COLO829 (cell line): ENCODE measurements around the gene MRPL3.
A peak's percentile ranks its signal among the peaks of the same experiment; 100 is the strongest.

Experiments used
- DNase-seq: peaks from one replicate; pipeline ENCODE4 v3.0.0; 2012; ENCODE audit warnings: low spot score

The MRPL3 gene

GRCh38 chr3:131502530-131503319, at the start of gene MRPL3:
Gene MRPL3, minus strand, starts transcription at chr3:131502971. Its CDS starts 150 bp downstream, at chr3:131502821.
- DNase-seq: peak; percentile 96

GRCh38 chr3:131551761-131552160, 49.0 kb upstream of the MRPL3 start:
- DNase-seq: no peak

DNA sequence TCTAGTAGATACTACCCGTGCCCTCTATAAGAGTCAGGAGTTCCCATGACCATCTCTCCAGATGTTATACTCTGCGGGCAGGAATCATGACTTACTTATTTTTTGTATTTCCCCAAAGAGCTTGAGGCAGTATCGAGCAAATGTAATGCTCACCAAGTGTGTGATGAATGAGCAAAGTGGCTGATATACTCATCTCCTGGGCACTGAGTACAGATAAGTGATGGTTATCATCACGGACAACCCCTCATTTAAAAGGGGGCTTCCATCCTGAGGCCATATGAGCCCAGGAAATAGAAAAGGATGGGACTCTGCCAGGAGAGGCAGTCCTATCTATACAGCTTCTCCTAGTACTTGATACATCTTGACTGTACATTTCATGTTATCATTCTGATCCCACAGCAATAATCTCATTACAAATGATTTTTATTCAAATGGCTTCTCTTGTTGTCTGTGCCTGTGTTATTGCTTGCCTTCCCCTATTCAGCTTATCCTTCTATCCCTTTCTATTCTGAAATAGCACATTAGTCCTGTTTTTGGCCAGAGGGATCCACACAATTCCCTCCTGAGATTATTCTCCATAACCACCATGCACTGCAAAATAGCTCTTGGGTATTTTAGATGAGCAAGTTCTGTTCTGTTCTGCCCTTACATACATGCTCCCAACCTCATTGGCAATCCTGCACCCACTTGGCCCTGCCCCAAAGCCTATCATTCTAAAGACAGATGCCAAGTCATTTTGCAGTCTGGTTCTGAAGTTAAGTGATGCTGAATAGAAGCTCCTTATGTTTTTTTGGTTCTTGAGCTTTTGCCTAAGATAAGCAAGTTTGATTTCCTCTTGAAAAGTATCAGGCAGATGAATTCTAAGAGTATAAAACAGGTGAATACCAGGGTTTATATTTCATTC, 48.0 kb upstream of the MRPL3 start:
- DNase-seq: no peak

- no peak for DNase-seq
Measured at GRCh38 chr3:131549340-131549739, 46.6 kb upstream of the MRPL3 start.

GRCh38 chr3:131547585-131547984, 44.8 kb upstream of the MRPL3 start:
- DNase-seq: no peak

GRCh38 chr3:131546441-131546840, 43.7 kb upstream of the MRPL3 start:
- no peak for DNase-seq

GRCh38 chr3:131544557-131544956, 41.8 kb upstream of the MRPL3 start:
- no peak for DNase-seq

- no peak for DNase-seq
Measured at GRCh38 chr3:131543714-131544113, 40.9 kb upstream of the MRPL3 start.

DNA sequence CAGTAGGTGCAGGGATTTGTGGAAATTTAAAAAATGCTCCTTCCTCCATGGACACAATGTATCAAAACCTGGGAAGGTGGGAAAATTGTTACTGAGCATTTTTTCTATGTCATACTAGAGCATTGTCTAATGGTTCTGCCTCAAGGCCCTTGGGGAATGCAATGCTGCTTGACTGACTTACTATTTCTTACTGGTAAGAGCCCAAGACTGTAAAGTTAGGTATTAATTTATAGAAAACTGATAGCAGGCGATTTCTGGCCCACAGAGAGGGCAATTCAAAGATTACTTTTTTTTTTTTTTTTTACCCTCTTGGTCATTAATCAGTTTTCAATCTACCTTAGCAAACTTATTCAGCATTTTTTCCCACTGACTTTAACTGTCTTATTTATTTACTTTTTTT, 38.5 kb upstream of the MRPL3 start:
- no peak for DNase-seq

DNA sequence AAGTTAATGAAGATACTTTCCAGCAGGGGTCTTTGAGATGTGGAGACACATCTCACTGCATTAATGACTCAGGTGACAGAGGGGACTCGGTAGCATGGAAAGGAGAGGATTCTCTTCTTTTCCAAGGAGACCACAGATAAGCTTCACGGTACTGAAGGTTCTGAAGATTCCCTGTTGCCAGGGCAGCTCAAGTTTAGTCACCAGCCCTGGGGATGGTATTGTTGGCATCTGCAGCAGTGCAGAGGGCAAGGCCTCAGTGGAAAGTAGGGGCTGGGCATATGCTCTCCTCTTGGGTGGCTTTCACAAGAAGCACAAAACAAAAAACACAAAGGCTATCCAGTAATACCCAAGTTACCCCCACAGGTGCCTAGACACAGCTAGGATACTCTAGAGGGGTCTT, 38.0 kb upstream of the MRPL3 start:
- DNase-seq: no peak

- no peak for DNase-seq
Measured at GRCh38 chr3:131540143-131540542, 37.4 kb upstream of the MRPL3 start.

GRCh38 chr3:131538968-131539367, 36.2 kb upstream of the MRPL3 start:
- DNase-seq: no peak

DNA sequence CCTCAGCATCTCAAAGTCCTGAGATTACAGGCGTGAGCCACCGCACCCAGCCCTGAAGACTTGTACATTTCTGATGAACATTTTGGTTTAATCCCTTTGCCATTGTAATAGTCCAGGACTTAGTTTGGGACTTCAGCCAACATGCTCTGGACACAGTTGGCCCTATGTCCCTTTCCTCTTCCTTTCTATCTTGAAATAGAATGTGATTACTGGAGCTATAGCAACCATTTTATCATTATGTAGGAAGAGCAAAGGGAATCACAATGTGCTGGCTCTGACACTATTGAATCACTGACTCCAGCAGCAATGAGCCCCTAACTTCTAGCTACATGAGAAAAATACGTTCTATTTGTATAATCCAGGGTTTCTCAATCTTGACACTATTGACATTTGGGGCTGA, 34.8 kb upstream of the MRPL3 start:
- DNase-seq: no peak

GRCh38 chr3:131535596-131535995, 32.8 kb upstream of the MRPL3 start:
- no peak for DNase-seq

GRCh38 chr3:131535131-131535530, 32.4 kb upstream of the MRPL3 start:
- peak; percentile 15 for DNase-seq

- DNase-seq: no peak
Measured at GRCh38 chr3:131532645-131533044, 29.9 kb upstream of the MRPL3 start.

DNA sequence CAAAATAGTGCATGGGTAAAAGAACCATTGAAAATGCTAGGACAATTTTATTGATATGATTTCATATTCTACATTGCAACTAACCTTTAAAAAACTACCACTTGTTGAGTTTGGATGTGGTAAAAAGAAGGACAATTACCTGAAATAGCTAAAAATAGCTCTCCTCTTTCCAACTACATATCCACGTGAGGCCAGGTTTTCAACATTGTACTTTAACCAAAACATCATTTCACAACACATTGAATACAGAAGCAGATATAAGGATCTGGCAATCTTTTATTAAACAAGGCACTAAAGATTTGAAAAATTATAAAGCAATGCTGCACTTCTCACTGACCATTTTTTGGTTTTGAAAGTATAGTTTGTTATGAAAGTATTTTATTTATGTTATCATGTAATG, 28.1 kb upstream of the MRPL3 start:
- DNase-seq: no peak

GRCh38 chr3:131530388-131530787, 27.6 kb upstream of the MRPL3 start:
- DNase-seq: no peak

DNA sequence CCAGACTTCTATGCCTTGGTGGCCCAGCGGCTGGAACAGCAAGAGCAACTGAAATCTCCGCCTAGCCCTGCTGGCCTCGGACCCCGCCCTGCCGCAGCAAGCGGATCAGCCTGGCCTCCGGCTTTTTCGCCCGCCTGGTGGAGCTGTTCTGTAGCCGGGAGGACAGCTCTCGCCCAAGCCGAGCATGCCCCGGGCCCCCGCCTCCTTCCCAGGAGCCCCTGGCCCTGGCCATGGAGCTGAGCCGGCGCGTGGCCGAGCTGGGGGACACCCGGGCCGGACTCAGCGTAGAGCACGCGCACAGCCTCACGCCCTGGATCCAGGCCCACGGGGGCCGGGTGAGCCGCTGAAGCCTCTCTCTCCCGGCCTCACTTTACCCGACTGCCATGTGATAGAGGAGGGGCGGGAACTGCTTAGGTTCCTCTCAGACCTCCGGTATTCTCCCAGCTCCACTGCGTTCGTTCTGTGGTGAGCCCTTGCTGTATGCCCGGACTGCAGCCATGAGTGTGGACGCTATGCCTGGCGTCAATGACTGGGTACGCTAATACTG, 24.1 kb upstream of the MRPL3 start:
- no peak for DNase-seq

DNA sequence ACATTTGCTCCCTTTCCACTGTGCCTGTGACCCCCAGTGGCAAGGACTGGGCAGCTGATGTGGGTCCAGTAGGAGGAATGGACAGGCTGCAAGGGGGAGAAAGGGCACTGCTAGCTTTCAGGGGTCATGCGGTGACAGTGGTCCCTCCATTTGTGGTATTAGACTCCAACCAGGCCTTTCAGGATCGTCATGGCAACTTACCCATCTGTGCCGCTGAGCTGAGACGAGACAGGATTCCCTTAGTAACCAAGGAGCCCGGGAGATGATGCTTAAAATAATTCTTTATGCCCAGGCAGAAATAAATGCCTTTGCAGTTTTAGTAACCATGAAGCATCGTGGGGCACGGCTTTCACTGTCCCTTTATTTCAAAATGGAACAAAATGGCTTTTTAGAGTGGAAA, 15.9 kb upstream of the MRPL3 start:
- DNase-seq: no peak

- no peak for DNase-seq
Measured at GRCh38 chr3:131505421-131505820, 2.6 kb upstream of the MRPL3 start.

GRCh38 chr3:131503320-131503635, 507 bp upstream of the MRPL3 start:
- no peak for DNase-seq

GRCh38 chr3:131501949-131502348, 822 bp downstream of the MRPL3 start:
- DNase-seq: peak; percentile 26
